Activated CD4-positive, alpha-beta T cell treated with anti-CD3 and anti-CD28 coated beads for 24 hours (primary cell): ENCODE measurements around the gene ARHGAP15.

ENCODE experiments used
- DNase-seq, 2 donors: peaks; one replicate each; pipeline ENCODE4 v3.0.0-alpha.2; 2020; ENCODE audit warnings: low read depth in 2 of 2

Gene ARHGAP15

GRCh38 chr2:143399631-143400069, 270.4 kb downstream of the ARHGAP15 start:
- no peak for DNase-seq

GRCh38 chr2:143401861-143402260, 272.6 kb downstream of the ARHGAP15 start:
- no peak for DNase-seq

- no peak for DNase-seq
Measured at GRCh38 chr2:143402451-143402850, 273.2 kb downstream of the ARHGAP15 start.

GRCh38 chr2:143410082-143410897, 281.1 kb downstream of the ARHGAP15 start:
- no peak for DNase-seq

GRCh38 chr2:143415571-143415970, 286.4 kb downstream of the ARHGAP15 start:
- no peak for DNase-seq

GRCh38 chr2:143417428-143417827, 288.2 kb downstream of the ARHGAP15 start:
- DNase-seq, result no peak

- DNase-seq, result no peak
Measured at GRCh38 chr2:143420313-143420712, 291.1 kb downstream of the ARHGAP15 start.

- DNase-seq, result no peak
Measured at GRCh38 chr2:143422681-143423080, 293.5 kb downstream of the ARHGAP15 start.

GRCh38 chr2:143425896-143426295, 296.7 kb downstream of the ARHGAP15 start:
- no peak for DNase-seq

- DNase-seq, result no peak
Measured at GRCh38 chr2:143426296-143426695, 297.1 kb downstream of the ARHGAP15 start.

- peak in 1 of 2 donors; percentile 11 for DNase-seq
Measured at GRCh38 chr2:143428700-143429099, 299.5 kb downstream of the ARHGAP15 start.

GRCh38 chr2:143429932-143430679, 300.9 kb downstream of the ARHGAP15 start:
- DNase-seq, result no peak

GRCh38 chr2:143431316-143431715, 302.1 kb downstream of the ARHGAP15 start:
- no peak for DNase-seq

- no peak for DNase-seq
Measured at GRCh38 chr2:143433251-143433650, 304.0 kb downstream of the ARHGAP15 start.

GRCh38 chr2:143433840-143434239, 304.6 kb downstream of the ARHGAP15 start:
- DNase-seq, result no peak

GRCh38 chr2:143434445-143434844, 305.2 kb downstream of the ARHGAP15 start:
- DNase-seq, result no peak

- DNase-seq, result no peak
Measured at GRCh38 chr2:143435131-143435530, 305.9 kb downstream of the ARHGAP15 start.

- no peak for DNase-seq
Measured at GRCh38 chr2:143436951-143437350, 307.7 kb downstream of the ARHGAP15 start.

- no peak for DNase-seq
Measured at GRCh38 chr2:143440411-143441012, 311.3 kb downstream of the ARHGAP15 start.

GRCh38 chr2:143442193-143442592, 313.0 kb downstream of the ARHGAP15 start:
- DNase-seq, result no peak

GRCh38 chr2:143451642-143452281, 322.5 kb downstream of the ARHGAP15 start:
- no peak for DNase-seq
